C1 segment of cervical spinal cord (tissue), 14 donors: Measurements from ENCODE around the gene PIK3C2A.
"Not testable (repeated sequence)": the region's sequence is repeated elsewhere in the genome, so short reads cannot be mapped to it uniquely, and the experiment has no call there.

Source experiments
- DNase-seq, 14 donors: peaks; one replicate each; lab custom pipeline; 2025; lab: John Stamatoyannopoulos, UW

Gene PIK3C2A, protein sequence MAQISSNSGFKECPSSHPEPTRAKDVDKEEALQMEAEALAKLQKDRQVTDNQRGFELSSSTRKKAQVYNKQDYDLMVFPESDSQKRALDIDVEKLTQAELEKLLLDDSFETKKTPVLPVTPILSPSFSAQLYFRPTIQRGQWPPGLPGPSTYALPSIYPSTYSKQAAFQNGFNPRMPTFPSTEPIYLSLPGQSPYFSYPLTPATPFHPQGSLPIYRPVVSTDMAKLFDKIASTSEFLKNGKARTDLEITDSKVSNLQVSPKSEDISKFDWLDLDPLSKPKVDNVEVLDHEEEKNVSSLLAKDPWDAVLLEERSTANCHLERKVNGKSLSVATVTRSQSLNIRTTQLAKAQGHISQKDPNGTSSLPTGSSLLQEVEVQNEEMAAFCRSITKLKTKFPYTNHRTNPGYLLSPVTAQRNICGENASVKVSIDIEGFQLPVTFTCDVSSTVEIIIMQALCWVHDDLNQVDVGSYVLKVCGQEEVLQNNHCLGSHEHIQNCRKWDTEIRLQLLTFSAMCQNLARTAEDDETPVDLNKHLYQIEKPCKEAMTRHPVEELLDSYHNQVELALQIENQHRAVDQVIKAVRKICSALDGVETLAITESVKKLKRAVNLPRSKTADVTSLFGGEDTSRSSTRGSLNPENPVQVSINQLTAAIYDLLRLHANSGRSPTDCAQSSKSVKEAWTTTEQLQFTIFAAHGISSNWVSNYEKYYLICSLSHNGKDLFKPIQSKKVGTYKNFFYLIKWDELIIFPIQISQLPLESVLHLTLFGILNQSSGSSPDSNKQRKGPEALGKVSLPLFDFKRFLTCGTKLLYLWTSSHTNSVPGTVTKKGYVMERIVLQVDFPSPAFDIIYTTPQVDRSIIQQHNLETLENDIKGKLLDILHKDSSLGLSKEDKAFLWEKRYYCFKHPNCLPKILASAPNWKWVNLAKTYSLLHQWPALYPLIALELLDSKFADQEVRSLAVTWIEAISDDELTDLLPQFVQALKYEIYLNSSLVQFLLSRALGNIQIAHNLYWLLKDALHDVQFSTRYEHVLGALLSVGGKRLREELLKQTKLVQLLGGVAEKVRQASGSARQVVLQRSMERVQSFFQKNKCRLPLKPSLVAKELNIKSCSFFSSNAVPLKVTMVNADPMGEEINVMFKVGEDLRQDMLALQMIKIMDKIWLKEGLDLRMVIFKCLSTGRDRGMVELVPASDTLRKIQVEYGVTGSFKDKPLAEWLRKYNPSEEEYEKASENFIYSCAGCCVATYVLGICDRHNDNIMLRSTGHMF (N-terminal part only)

GRCh38 chr11:17207317-17208256, at the start of gene PIK3C2A:
Gene PIK3C2A (minus strand): TSS chr11:17207986. CDS start chr11:17169741, 38,245 bp downstream.
- peak; percentile 50 to 96 (median 88) for DNase-seq

DNA sequence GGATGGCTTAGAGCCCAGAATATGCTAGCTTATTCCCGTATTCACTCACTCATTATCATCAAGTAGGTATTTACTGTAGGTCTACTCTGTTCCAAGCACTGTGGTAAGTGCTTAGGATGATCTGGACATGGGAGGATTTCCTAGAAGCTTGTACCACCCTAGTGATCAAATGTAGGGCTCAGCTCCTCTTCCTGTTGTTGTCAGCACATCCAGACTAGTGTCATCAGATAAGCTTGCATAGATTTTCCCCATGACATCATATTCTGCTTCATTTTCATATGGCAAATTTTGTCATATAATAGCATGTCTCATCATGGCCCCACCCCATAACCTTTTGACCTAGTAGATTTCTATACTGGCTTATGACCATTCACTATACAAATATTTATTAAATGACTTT, 49.4 kb upstream of the PIK3C2A start:
- DNase-seq: no peak

DNA sequence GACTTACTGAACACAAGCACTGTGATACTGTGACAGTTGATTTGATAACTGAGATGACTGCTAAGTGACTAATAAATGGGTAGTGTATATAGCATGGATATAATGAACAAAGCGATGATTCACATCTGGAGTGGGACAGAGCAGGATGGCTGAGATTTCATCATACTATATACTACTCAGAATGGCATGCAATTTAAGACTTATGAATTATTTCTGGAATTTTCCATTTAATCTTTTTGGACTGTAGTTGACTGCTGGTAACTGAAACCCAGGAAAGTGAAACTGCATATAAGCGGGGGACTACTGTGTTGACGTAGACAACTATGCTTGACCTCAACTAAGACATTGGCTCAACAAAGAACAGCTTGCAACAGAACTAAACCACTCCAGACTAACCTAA, 48.7 kb upstream of the PIK3C2A start:
- no peak for DNase-seq

GRCh38 chr11:17252704-17253103, 44.9 kb upstream of the PIK3C2A start:
- no peak for DNase-seq

- DNase-seq: no peak
These were observed 43.0 kb upstream of the PIK3C2A start for GRCh38 chr11:17250561-17251350.

- no peak for DNase-seq
These were observed 36.3 kb upstream of the PIK3C2A start for GRCh38 chr11:17244046-17244445.

DNA sequence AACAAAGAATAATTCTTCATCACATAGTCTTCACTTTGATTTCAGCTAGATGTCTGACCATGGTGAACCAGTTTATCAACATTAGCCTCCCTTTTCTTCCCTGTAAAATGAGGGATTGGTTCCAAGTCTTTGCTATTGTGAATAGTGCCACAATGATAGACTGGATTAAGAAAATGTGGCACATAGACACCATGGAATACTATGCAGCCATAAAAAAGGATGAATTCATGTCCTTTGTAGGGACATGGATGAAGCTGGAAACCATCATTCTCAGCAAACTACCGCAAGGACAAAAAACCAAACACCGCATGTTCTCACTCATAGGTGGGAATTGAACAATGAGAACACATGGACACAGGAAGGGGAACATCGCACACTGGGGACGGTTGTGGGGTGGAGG, 35.2 kb upstream of the PIK3C2A start:
- not testable (repeated sequence) for DNase-seq

DNA sequence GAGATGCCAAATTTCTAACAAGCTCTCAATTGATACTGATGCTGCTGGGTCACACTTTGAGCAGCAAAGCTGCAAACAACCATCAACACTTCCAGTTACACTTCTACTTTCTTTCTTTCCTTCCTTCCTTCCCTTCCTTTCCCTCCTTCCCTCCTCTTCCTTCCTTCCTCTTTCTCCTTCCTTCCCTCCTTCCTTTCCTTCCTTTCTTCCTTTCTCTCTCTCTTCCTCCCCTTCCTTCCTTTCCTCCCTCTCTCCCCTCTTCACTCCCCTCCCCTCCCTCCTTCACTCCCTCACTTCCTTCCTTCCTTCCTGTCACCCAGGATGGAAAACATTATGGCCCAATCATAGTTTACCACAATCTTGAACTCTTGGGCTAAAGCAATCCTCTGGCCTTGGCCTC, 33.0 kb upstream of the PIK3C2A start:
- no peak for DNase-seq

GRCh38 chr11:17239927-17240326, 32.1 kb upstream of the PIK3C2A start:
- DNase-seq: not testable (repeated sequence)

DNA sequence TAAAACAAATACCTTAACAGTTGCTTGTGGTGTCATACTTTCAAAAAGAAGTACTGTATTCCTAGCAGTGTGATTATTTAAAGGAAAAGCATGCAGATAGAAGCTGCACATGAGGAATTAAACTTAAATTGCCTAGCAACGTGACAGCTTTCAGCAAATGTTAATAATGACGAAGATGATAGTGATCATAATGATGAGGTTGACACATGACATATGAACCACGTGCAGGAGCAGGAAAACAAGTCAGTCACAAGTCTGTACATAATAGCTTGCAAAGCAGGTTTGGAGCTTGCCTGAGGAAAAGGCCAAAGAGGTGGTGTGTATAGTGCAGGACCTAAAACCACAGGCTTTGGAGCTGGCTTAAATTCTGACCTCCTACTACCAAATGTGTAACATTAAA, 30.6 kb upstream of the PIK3C2A start:
- DNase-seq: no peak

- DNase-seq: no peak
These were observed 25.3 kb upstream of the PIK3C2A start for GRCh38 chr11:17233101-17233500.

DNA sequence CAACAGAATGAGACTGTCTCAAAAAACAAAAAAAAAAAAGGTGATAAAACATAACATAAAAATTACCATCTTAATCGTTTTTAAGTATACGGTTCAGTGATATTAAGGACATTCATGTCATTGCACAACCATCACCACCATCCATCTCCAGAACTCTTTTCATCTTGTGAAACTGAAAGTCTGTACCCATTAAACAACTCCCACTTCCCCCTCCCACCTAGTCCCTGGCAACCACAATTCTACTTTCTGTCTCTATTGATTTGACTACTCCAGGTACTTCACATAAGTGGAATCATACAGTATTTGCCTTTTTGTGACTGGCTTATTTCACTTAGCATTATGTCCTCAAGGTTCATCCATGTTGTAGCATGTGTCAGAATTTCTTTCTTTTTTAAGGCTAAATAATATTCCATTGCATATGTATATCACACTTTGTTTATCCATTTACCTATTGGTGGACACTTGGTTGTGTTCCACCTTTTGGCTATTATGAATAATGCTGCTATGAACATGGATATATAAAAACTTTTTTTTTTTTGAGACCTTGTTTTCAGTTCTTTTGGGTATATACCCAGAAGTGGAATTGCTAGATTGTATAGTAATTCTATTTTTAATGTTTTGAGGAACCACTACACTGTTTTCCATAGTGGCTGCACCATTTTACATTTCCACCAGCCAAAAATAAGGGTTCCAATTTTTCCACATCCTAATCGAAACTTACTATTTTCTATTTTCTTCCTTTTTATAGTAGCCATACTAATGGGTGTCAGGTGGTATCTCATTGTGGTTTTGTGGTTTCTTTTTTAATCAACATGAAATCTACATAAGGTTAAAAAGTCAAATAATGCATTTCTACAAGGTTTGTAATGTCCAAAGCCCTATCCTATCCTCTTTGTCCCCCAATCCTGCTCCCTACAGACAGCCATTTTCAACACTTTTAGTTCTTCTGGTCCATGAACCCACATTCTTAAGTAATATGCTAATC, 23.4 kb upstream of the PIK3C2A start:
- DNase-seq: no peak

GRCh38 chr11:17229481-17230152, 21.8 kb upstream of the PIK3C2A start:
- DNase-seq: no peak

GRCh38 chr11:17228186-17228925, 20.6 kb upstream of the PIK3C2A start:
- not testable (repeated sequence) for DNase-seq

DNA sequence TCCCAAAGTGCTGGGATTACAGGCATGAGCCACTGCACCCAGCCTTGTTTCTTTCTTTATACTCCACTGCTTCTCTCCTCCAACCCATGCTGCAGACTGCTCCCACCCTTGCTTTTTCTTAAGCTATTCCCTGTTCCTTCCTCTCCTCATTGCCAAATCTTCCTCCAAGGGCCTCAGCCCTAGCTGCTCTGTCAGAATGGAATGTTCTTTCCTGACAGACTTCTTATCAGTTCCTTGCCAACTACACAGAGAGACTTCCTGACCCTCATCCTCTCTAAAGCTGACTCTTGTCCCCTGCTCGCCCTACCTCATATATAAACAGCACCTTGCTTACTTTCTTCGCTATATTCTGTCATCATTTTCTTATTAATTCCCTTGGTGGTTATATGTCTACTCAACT, 16.9 kb upstream of the PIK3C2A start:
- no peak for DNase-seq

GRCh38 chr11:17221968-17222367, 14.2 kb upstream of the PIK3C2A start:
- no peak for DNase-seq

GRCh38 chr11:17219016-17219415, 11.2 kb upstream of the PIK3C2A start:
- DNase-seq: no peak
